Nephron (organoid): Measurements from ENCODE around the gene DPP6.

Source experiments
- H3K27ac Mint-ChIP-seq, 3 experiments: 2 replicates each; pipeline ENCODE4 v1.8.0; 2020; ENCODE audit warnings: mixed read lengths in 3 of 3, mild to moderate bottlenecking in 2 of 3, moderate library complexity in 1 of 3
- H3K27me3 Mint-ChIP-seq: 2 replicates; pipeline ENCODE4 v1.8.0; 2021; ENCODE audit warnings: low read depth, mild to moderate bottlenecking, moderate library complexity, mixed read lengths
- H3K36me3 Mint-ChIP-seq: 2 replicates; pipeline ENCODE4 v1.8.0; 2020; ENCODE audit warnings: low read depth, mixed read lengths
- H3K4me1 Mint-ChIP-seq: 2 replicates; pipeline ENCODE4 v1.8.0; 2020; ENCODE audit warnings: mixed read lengths
- H3K4me3 Mint-ChIP-seq, 3 experiments: 2 replicates each; pipeline ENCODE4 v1.8.0; 2020; ENCODE audit warnings: mild to moderate bottlenecking in 3 of 3, mixed read lengths in 3 of 3, moderate library complexity in 2 of 3
- H3K9me3 Mint-ChIP-seq: 2 replicates; pipeline ENCODE4 v1.8.0; 2020; ENCODE audit warnings: mixed read lengths
- TF ChIP-seq, protein P1 (sequence below), 3 experiments: fragments of 200-600 bp; sonication (generic); IDR thresholded peaks; one replicate each; pipeline ENCODE4 v1.5.0; 2021; ENCODE audit warnings: antibody characterized with exemption in 3 of 3; ENCODE audit not compliant: unreplicated experiment in 3 of 3

DPP6 gene

DNA sequence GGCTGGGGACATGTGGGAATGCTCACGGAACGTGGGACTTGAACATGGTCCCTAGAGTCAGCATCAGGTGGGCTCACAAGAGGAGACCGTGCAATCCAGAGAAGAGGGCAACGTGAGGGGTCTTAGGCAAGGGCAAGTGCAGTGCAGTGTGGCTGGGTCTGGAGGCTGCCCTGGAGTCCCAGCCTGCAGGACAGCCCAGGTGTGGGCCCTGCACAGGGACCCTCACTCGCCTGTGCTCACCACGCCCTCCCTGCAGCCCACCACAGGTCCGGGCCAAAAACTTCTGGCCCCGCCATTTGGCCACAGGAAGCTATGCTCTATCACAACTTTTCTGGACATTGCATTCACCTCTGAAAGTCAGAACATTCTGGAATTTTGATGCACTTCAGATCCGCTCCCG is 817.2 kb downstream of the DPP6 start:
- Mint-ChIP-seq H3K36me3 (no peaks in the 10 kb centered on the region), H3K27me3 (peaks cover 52% of the 10 kb centered on the region), H3K4me1 (peaks cover 10% of the 10 kb centered on the region), H3K9me3 (no peaks in the 10 kb centered on the region), H3K27ac (no peak overlapping the region), H3K4me3 (no peak overlapping the region)
- TF ChIP-seq, protein P1, sequence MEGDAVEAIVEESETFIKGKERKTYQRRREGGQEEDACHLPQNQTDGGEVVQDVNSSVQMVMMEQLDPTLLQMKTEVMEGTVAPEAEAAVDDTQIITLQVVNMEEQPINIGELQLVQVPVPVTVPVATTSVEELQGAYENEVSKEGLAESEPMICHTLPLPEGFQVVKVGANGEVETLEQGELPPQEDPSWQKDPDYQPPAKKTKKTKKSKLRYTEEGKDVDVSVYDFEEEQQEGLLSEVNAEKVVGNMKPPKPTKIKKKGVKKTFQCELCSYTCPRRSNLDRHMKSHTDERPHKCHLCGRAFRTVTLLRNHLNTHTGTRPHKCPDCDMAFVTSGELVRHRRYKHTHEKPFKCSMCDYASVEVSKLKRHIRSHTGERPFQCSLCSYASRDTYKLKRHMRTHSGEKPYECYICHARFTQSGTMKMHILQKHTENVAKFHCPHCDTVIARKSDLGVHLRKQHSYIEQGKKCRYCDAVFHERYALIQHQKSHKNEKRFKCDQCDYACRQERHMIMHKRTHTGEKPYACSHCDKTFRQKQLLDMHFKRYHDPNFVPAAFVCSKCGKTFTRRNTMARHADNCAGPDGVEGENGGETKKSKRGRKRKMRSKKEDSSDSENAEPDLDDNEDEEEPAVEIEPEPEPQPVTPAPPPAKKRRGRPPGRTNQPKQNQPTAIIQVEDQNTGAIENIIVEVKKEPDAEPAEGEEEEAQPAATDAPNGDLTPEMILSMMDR (IDR thresholded peaks at IDR 0.05; ENCODE audit: unreplicated experiment in 3 of 3), result no peak

DNA sequence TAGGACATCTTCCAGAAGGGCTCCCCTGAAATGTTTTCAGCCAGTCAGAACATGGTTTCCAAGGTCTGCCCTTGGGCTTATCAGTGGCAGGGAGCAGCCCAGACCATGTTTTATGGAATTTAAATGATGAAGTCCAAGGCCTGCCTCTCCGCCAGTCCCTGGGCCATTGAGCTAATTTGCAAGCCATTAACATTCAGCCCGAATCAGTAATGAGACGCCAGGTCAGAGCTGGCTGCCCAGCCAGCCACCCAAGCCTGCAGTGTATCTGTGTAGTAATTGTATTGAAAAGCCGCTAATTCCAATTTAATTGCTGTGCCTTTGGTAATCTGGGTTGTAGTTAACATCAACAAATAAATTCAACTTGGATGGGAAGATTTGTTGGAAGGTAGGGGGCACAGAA is 819.3 kb downstream of the DPP6 start:
- Mint-ChIP-seq H3K27me3 (peaks cover 52% of the 10 kb centered on the region), H3K27ac (peak overlapping the region in 1 of 3 experiments; percentile 48), H3K9me3 (no peaks in the 10 kb centered on the region), H3K36me3 (no peaks in the 10 kb centered on the region), H3K4me1 (peaks cover 6% of the 10 kb centered on the region), H3K4me3 (no peak overlapping the region)
- TF ChIP-seq, protein P1 (IDR thresholded peaks at IDR 0.05; ENCODE audit: unreplicated experiment in 3 of 3), result no peak

DNA sequence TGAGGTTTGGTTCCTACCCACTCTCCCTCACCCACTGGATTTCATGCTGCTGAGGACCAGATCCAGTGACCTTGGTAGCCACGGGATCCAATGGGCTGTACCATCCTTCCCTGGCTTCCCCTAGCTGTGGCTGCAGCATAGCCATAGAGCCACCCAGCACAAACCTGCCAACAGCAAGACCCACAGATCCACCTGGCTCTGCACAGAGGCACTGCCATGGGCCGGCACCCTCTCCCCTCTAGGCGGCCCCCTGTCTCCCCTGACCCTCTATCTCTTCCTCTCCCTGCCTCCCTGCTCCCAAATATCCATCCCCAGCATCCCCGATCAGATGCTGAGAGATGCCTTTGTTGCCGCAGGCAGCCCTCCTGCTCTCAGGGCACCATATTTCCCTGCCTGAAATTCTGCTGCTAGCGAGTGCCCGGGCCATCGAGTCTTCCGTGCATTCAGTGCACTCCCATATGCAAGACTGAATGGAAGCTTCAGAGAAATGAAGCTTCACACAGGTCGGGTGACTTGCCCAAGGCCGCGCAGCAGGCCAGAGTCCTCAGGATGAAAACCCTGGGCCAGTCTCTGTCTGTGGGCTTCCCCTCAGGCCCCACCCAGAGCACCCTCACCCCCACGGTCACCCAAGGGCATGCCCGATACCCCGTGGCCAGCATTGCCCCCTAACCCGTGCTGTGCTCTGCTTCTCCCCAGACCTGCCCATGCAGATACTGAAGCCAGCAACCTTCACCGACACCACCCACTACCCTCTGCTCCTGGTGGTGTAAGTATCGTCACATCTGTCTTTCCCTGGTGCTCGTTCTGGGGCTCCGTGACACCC is 819.9 kb downstream of the DPP6 start:
- no peaks in the 10 kb centered on the region for H3K9me3 Mint-ChIP-seq
- TF ChIP-seq, protein P1 (IDR thresholded peaks at IDR 0.05; ENCODE audit: unreplicated experiment in 3 of 3), result no peak
- H3K4me3 Mint-ChIP-seq, result no peak overlapping the region
- H3K27me3 Mint-ChIP-seq, result peaks cover 52% of the 10 kb centered on the region
- H3K27ac Mint-ChIP-seq, result peak overlapping the region in 1 of 3 experiments; percentile 48
- peaks cover 6% of the 10 kb centered on the region for H3K4me1 Mint-ChIP-seq
- no peaks in the 10 kb centered on the region for H3K36me3 Mint-ChIP-seq

DNA sequence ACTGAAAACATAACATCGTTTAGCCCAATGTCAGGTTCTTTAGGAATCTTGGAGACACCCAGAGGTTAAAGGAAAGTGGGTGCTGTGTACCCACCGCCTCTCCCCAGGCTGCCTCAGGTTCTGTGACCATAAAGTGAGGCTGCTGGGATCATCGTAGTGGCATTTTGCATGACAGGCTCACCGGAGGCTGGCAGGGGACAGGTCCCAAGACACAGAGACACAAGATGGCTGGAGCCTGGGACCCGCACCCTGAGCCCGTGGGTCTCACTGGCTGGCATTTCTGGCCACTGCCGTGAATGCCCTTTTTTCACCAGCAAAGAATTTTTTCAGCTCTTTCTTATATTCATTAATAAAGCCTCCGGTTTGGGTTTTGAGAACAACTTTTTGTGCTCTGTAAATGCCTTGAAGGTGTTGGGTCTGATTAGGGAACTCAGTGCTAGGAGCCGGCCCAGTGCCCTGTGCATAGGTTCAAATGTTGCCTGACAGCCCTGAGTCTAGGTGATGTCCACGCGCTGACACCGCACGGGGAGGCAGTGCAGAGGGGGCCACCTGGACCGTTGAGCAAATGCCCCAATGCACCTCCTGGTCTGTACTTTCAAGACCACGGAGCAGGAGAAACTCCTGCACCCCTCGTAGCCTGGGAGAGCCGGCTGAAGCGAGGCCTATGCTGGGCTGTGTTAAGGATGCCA is 820.8 kb downstream of the DPP6 start:
- H3K9me3 Mint-ChIP-seq, result no peaks in the 10 kb centered on the region
- H3K27ac Mint-ChIP-seq, result no peak overlapping the region
- TF ChIP-seq, protein P1 (IDR thresholded peaks at IDR 0.05; ENCODE audit: unreplicated experiment in 3 of 3), result no peak
- H3K4me1 Mint-ChIP-seq, result peaks cover 6% of the 10 kb centered on the region
- no peaks in the 10 kb centered on the region for H3K36me3 Mint-ChIP-seq
- H3K27me3 Mint-ChIP-seq, result peaks cover 47% of the 10 kb centered on the region
- no peak overlapping the region for H3K4me3 Mint-ChIP-seq

DNA sequence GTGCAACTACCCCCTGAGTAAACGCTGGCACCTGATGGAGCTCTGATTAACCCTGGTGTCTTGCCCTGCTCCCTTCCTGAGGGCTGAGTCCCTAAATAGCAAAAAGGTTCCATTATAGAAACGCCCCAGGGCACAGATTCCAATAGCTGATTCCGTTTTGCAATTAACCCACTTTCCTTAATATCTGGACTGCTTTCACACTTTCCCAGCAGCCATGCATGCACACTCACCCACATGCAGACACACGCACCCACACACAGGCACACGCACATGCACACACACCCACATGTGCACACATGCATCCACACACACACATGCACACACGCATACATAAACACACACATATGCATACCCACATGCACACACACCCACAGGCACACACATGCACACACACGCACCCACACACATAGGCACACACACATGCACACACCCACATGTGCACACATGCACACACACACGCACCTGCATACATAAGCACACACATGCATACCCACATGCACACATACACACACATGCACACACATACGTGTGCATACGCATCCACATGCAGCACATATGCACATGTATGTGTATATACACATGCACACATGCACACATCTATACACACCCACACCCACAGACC is 821.4 kb downstream of the DPP6 start:
- H3K27me3 Mint-ChIP-seq, result peaks cover 41% of the 10 kb centered on the region
- H3K9me3 Mint-ChIP-seq, result no peaks in the 10 kb centered on the region
- no peak overlapping the region for H3K4me3 Mint-ChIP-seq
- no peak overlapping the region for H3K27ac Mint-ChIP-seq
- TF ChIP-seq, protein P1 (IDR thresholded peaks at IDR 0.05; ENCODE audit: unreplicated experiment in 3 of 3), result no peak
- no peaks in the 10 kb centered on the region for H3K36me3 Mint-ChIP-seq
- peaks cover 6% of the 10 kb centered on the region for H3K4me1 Mint-ChIP-seq
